CD4-positive, alpha-beta T cell treated with Interleukin-17A for 1 hour (primary cell): ENCODE data around the gene ZNF93.
"Not testable (repeated sequence)": the region's sequence is repeated elsewhere in the genome, so short reads cannot be mapped to it uniquely, and the experiment has no call there.

Experiments used
- DNase-seq: peaks from one replicate; pipeline ENCODE4 v3.0.0-alpha.2; 2020

Gene ZNF93

DNA sequence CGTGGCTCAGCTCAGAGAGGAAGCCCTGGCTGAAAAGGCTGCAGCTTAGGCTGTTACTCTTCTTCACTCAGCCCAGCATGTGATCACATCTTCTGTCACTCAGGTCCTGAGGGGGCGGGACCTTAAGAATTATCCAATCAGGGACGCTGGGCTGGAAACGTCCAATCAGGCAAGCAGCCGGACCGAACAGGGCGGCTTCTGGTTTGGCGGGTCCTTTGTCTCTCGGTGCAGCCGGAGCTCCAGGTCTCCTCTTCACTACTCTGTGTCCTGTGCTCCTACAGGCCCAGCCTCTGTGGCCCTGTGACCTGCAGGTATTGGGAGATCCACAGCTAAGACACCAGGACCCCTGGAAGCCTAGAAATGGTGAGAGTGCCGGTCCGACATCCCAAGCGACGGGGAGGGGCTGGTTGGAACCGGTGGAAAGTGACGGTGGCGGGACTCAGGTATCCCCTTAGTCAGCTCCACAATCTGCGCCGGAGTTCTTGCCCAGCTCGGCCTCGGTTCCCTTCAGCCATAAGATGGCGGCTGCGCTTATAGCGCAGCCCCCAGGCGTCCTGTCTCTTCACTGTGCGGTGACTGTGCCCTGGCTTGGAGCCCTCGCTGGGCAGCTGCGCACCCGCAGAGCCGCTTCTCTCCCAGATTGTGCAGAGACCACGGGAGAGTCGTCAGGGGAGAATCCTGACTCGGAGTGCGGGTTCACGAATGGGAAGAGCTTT, at the start of gene ZNF93:
ZNF93 (plus strand) TSS at position 218 of the 716 bp plus-strand sequence; CDS start at position 361, 143 bp downstream.
- peak; percentile 96 for DNase-seq

DNA sequence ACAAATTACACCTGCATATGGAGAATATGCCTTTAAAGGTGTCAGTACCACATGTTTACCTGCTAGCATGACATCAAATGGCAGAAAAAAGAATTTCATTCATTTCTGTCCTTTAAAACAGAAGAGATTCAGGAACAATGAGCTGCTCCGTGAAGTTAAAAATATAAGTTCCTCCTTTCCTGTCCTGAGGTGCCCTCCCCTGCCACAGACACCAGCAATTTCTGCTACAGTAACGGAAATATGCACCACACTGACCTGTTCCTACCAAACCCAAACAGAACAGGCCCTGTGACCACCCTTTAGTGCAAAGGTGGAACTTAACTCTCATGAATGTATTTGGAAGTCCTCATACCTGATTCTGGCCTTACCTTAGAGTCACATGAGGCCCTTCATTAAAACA, 49.0 kb upstream of the ZNF93 start:
- DNase-seq: not testable (repeated sequence)

DNA sequence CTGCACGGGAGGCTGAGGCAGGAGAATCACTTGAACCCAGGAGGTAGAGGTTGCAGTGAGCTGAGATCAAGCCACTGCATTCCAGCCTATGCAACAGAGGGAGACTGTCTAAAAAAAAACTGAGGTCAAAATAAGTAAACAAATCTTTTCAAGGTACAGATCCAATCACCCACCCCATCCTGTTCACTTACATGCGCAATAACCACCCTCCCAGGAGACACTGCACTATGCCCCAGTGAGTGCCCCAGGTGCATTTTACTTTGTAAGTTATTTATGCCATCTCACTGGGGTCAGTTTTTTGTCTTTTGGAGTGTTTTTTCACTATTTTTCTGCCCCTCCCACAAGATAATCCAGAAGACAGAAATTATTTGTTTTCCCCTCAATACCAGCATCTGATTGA, 42.0 kb upstream of the ZNF93 start:
- DNase-seq: no peak

DNA sequence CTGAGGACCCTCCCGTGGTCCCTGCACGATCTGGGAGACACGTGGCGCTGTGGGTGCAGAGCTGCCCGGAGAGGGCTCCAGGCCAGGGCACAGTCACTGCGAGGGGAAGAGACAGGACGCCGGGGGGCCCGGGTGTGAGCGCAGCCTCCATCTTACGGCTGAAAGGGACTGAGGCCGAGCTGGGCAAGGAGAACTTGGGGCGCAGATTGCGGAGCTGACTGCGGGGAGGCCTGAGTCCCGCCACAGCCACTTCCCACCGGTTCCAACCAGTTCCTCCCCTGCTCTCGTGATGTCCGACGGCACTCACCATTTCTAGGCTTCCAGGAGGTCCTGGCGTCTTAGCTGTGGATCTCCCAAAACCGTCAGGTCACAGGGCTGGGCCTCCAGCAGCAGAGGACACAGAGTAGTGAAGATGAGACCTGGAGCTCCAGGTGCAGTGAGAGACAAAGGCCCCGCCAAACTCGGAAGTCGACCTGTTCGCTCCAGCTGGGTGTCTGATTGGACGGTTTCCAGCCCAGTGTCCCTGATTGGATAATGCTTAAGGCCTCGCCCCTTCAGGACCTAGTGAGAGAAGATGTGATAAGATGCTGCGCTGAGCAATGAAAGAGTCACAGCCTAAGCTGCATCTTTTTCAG, 39.9 kb upstream of the ZNF93 start:
- DNase-seq: peak; percentile 68

DNA sequence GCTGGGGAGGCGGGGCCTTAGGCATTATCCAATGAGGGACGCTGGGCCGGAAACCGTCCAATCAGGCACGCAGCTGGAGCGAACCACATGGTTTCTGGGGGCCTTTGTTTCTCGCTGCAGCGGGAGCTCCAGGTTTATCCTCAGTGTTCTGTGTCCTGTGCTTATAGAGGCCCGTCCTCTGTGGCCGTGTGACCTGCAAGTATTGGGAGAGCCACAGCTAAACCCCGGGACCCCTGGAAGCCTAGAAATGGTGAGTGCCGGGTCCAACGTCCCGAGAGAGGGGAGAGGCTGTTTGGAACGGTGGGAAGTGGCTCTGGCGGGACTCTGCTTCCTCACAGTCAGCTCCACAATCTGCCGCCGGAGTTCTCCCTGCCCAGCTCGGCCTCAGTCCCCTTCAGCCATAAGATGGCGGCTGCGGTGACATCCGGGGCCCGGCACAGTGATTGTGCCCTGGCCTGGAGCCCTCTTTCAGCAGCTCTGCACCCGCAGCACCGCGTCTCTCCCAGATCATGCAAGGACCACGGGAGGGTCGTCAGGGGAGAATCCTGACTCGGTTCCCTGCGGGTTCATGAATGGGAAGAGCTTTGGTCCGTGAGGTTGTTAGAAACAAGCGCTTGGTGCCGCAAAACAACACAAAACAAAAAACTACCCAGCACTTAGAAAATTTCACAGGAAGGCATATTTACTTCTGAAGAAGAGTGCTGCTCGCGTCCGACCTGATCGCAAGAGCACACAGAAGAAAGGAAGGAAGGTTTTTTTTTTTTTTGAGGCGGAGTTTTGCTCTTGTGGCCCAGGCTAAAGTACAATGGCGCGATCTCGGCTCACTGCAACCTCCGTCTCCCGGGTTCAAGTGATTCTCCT, 34.8 kb upstream of the ZNF93 start, which contains the start of gene ZNF253:
ZNF253 (plus strand) TSS at position 133 of the 861 bp plus-strand sequence; CDS start at position 248, 115 bp downstream.
- peak; percentile 95 for DNase-seq

DNA sequence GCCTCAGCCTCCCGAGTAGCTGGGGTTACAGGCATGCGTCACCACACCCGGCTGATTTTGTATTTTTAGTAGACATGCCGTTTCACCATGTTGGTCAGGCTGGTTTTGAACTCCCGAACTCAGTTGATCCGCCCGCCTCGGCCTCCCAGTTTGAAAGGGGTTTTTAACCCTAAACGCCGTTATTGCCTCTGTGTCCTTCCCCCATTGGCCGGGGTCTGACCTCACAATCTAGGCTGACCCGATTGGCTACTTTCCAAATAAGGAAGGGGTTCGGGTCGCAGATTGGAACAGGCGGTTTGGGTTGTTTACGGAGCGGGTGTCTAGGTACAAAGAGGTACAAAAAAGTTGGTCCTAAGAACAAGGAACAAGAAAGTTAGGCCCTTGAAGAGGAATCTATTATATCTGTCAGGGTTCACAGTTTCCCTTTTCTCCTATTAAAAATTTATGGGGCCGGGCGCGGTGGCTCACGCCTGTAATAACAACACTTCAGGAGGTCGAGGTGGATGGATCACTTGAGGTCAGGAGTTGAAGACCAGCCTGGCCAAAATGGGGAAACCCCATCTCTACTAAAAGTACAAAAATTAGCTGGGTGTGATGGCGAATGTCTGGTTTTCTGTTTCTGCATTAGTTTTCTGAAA, 34.0 kb upstream of the ZNF93 start:
- peak; percentile 78 for DNase-seq

DNA sequence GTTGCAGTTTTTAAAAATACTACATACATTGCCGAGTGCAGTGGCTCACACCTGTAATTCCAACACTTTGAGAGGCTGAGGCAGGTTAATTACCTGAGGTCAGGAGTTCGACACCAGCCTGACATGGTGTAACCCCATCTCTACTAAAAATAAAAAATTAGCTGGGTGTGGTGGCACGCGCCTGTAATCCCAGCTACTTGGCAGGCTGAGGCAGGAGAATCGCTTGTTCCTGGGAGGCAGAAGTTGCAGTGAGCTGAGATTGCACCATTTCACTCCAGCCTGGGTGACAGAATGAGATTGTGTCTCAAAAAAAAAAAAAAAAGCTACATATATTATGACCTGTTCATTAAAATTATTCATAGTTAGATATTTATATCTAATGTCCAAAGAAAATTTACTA, 30.7 kb upstream of the ZNF93 start:
- not testable (repeated sequence) for DNase-seq

DNA sequence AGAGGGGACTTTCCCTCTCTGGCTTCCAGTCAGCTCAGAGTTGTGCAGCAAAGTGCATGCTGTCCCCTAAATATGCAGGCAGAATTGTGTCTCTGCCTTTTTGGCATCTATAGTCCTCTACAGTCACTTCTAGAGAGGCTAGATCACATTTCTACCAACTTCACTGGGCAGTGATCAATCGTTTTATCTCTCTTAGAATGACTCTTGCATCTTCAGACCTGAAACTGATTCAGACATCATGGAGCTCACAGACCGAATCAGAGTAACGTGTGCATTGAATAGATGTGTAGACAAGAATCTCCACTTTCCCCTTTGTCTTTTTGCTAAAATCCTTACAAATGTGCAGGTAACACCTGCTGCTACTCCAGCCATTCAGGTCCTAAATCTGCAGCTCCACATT, 28.8 kb upstream of the ZNF93 start:
- no peak for DNase-seq

DNA sequence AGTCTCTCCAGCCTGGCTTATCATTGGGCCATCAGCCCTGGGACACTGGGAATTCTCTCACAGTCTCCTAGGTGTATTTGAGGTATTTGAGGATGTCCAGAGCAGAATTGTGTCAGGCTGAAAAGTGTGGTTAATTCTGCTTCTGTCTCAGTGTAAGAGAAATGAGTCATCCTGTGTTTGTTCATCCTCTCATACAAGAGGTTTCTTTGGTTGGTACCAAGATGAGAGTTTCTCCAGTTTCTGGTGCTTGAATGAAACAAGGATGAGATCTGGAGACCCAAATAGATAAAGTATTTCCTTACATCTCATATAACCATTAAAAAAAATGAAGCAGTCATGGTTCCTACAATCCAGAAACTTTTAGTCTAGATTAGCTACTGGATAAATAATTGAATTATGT, 27.4 kb upstream of the ZNF93 start:
- DNase-seq: no peak

DNA sequence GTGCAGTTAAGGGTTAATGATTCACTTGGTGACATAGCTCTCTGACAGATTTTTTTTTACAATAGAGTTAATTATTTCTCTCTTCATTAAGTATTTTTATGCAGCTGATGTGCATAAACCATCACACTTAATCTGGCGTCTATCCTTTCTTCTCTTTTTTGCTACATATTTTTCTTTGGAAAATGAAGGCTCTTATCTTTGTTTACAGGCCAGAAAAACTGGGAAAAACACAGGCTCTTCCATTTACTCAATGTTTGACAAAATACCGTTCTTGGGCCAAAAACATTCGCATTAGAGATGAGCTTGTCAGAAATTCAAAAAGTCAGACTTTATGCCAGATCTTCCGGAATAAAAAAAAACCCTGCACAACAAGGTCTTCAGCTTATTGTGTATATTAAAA, 23.0 kb upstream of the ZNF93 start:
- no peak for DNase-seq

DNA sequence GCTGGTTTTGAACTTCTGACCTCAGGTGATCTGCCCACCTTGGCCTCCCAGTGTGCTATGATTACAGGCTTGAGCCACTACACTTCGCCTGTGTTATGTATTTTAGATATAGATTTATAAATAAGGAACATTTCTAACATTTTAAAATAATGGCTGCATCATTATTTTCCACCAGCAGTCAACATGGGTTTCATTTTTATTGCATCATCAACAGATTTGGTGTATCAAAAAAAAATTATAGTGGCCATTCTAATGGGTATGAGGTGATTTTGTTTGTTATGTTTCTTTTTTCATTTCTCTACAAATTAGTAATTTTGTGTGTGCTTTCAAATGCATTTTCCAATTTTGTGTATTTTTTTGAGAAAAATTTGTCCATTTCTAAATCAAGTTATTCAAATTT, 16.2 kb upstream of the ZNF93 start:
- DNase-seq: no peak

DNA sequence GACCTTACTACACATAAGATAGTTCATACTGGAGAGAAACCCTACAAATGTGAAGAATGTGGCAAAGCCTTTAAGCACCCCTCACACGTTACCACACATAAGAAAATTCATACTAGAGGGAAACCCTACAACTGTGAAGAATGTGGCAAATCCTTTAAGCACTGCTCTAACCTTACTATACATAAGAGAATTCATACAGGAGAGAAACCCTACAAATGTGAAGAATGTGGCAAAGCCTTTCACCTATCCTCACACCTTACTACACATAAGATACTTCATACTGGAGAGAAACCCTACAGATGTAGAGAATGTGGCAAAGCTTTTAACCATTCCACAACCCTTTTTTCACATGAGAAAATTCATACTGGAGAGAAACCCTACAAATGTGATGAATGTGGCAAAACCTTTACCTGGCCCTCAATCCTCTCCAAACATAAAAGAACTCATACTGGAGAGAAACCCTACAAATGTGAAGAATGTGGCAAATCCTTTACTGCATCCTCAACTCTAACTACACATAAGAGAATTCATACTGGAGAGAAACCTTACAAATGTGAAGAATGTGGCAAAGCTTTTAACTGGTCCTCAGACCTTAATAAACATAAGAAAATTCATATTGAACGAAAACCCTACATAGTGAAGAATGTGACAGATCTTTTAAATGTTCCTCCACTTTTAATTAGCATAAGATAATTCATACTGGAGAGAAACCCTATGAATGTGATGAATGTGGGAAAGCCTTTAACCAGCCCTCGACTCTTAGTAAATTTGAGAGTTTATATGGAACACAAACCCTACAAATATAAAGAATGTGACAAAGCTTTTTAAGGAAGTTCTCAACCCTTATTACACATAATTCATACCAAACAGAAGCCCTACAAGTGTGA, 8.4 kb upstream of the ZNF93 start:
- not testable (repeated sequence) for DNase-seq

DNA sequence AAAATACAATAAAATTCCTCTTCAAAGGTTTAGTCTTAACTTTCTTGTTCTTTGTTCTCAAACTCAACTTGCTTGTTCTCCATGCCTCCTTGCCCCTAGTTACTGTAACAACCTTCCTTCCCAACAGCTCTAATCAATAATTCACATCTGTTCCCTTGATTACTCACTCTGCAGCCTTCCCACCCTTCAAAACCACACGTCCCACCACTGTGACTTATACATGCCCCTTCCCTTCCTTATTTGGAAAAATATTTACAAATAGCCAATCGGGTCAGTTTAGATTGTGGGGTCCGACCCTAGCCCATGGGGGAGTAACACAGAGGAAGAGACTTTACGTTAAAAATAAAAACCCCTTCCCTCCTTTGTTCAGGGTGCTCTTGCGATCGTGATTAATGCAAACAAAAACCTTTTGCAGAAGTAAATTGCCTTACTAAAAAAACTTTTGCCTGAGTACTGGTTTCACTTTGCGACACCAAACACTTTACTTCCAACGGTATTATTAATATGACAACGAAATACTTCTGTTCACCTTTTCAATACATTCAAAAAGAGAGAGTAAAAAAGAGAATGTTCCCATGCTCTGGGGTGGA, 512 bp upstream of the ZNF93 start:
- DNase-seq: no peak

DNA sequence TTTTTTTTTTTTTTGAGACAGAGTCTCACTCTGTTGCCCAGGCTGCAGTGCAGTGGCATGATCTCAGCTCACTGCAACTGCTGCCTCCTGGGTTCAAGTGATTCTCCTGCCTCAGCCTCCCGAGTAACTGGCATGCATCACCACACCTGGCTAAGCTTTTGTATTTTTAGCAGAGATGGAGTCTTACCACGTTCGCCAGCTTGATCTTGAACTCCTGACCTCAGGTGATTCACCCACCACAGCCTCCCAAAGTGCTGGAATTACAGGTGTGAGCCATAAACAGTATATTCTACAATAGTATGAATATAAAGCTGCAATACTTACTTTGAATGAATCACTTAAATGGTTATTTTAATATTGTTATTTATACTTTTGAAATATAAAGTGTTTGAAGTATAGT, 6.8 kb downstream of the ZNF93 start:
- not testable (repeated sequence) for DNase-seq

DNA sequence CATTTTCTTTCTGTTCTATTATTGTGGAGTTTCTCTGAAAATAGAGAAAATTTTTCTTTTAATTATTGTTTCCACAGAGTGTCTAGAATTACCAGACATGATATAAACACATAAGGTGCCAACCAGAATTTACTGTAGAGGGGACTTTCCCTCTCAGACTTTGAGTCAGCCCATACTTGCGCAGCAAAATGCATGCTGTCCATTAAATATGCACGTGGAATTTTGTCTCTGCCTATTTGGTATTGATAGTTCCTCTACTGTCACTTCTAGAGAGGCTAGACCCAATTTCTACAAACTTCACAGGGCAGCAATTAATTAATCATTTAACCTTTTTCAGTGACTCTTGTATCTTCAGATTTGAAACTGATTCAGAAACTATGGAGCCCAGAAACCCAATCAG, 8.9 kb downstream of the ZNF93 start:
- no peak for DNase-seq

DNA sequence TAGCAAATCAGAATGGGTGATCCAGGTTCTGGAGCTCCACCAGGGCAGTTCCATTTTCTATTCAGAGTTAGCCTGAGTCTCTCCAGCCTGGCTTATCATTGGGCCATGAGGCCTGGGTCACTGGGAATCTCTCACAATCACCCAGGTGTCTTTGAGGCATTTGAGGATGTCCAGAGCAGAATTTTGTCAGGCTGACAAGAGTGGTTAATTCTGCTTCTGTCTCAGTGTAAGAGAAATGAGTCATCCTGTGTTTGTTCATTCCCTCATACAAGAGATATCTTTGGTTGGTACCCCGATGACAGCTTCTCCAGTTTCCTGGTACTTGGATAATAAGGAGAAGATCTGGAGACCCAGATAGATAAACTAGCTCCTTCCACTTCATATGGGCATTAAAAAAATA, 10.4 kb downstream of the ZNF93 start:
- no peak for DNase-seq

DNA sequence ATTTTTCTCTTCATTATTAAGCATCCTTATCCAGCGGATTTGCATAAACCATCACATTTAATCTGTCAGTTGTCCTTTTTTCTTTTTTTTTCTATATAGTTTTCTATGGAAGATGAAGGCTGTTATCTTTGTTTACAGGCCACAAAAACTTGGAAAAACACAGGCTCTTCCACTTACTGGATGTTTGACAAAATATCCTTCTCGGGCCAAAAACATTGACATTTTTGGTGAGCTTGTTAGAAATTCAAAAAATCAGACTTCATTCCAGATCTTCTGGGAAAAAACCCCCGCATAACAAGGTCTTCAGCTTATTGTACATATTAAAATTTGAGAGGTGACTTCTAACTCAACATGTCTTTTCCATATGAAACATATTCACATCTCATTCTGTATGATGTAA, 13.8 kb downstream of the ZNF93 start:
- DNase-seq: no peak

DNA sequence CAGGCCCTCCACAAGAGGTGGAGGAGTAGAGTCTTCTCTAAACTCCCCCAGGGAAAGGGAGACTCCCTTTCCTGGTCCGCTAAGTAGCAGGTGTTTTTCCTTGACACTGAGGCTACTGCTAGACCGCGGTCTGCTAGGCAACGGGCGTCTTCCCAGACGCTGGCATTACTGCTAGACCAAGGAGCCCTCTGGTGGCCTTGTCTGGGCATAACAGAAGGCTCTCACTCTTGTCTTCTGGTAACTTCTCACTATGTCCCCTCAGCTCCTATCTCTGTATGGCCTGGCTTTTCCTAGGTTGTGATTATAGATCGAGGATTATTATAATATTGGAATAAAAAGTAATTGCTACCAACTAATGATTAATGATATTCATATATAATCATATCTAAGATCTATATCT, 29.7 kb downstream of the ZNF93 start:
- peak; percentile 26 for DNase-seq

DNA sequence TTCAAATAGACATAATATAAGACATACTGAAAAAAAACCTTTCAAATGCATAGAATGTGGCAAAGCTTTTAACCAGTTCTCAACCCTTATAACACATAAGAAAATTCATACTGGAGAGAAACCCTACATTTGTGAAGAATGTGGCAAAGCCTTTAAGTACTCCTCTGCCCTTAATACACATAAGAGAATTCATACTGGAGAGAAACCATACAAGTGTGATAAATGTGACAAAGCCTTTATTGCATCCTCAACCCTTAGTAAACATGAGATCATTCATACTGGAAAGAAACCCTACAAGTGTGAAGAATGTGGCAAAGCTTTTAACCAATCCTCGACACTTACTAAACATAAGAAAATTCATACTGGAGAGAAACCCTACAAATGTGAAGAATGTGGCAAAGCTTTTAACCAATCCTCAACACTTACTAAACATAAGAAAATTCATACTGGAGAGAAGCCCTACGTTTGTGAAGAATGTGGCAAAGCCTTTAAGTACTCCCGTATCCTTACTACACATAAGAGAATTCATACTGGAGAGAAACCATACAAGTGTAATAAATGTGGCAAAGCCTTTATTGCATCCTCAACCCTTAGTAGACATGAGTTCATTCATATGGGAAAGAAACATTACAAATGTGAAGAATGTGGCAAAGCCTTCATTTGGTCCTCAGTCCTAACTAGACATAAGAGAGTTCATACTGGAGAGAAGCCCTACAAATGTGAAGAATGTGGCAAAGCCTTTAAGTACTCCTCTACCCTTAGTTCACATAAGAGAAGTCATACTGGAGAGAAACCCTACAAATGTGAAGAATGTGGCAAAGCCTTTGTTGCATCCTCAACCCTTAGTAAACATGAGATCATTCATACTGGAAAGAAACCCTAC, 32.9 kb downstream of the ZNF93 start:
- not testable (repeated sequence) for DNase-seq

DNA sequence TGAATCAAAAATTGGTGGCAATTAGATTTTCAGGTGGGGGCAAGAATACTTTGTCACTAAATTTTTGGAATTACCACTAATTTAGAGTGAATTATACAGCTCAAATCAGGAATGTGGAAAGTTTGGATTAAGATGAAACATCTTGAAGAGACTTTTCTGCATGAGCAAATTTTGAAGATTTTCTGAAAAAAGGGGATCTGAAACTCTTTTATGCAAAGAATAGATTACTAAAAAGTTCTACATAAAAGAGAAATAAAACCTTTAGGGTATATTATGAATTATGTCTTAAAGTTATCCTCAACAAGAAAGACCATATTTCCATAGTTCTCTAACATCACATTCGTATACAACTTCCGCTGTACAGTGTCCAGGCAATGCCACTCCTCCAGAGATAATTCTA, 36.7 kb downstream of the ZNF93 start:
- DNase-seq: no peak

DNA sequence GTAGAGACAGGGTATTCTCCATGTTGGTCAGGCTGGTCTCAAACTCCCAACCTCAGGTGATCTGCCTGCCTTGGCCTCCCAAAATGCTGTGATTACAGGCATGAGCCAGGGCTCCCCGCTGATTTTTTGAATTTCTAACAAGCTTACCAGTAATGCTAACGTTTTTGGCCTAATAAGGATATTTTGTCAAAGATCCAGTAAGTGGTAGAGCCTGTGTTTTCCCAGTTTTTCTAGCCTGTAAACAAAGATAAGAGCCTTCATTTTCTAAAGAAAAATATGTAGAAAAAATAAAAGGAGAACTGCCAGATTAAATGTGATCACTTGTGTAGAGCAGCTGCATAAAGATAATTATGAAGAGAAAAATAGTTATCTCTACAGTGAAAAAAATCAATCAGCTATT, 37.7 kb downstream of the ZNF93 start:
- no peak for DNase-seq
